OCI-LY3 (cell line): ENCODE measurements around the gene GARRE1.

Source experiments
- H2AFZ ChIP-seq: fragments of 200-600, 300-600 bp; shearing (Covaris generic); 2 replicates; pipeline ENCODE4 v1.6.0; 2014; ENCODE audit warnings: antibody characterized with exemption, low read depth, low read length
- H3K27ac ChIP-seq: fragments of 200-600, 300-600 bp; sonication (generic); 2 replicates; pipeline ENCODE4 v1.5.1; 2014; ENCODE audit warnings: mild to moderate bottlenecking, low read length, moderate library complexity, mixed read lengths
- H3K27me3 ChIP-seq: fragments of 200-600, 300-600 bp; sonication (generic); 2 replicates; pipeline ENCODE4 v1.6.1; 2014; ENCODE audit warnings: low read depth, low read length, mixed read lengths
- H3K36me3 ChIP-seq: fragments of 200-600, 300-600 bp; sonication (generic); replicated peaks from 2 replicates; pipeline ENCODE3; 2014; ENCODE audit warnings: low read depth, low read length, mixed read lengths
- H3K4me1 ChIP-seq: fragments of 300-600, 200-600 bp; sonication (generic); 2 replicates; pipeline ENCODE4 v1.6.1; 2014; ENCODE audit warnings: low read length, mixed read lengths
- H3K4me2 ChIP-seq: fragments of 200-600, 300-600 bp; sonication (generic); 2 replicates; pipeline ENCODE4 v1.6.1; 2014; ENCODE audit warnings: low read length, mixed read lengths
- H3K4me3 ChIP-seq: fragments of 300-600, 200-600 bp; sonication (generic); 2 replicates; pipeline ENCODE4 v1.5.1; 2014; ENCODE audit warnings: antibody characterized with exemption, mild to moderate bottlenecking, low read length, moderate library complexity
- H3K79me2 ChIP-seq: fragments of 300-600, 200-600 bp; shearing (Covaris generic); 2 replicates; pipeline ENCODE4 v1.6.1; 2014; ENCODE audit warnings: mild to moderate bottlenecking, low read length, mixed read lengths
- H3K9ac ChIP-seq: fragments of 300-600, 200-600 bp; shearing (Covaris generic); 2 replicates; pipeline ENCODE4 v1.6.0; 2014; ENCODE audit warnings: mild to moderate bottlenecking, low read length, moderate library complexity
- H3K9me3 ChIP-seq: fragments of 200-600, 300-600 bp; shearing (Covaris generic); 2 replicates; pipeline ENCODE4 v1.6.1; 2014; ENCODE audit warnings: low read length, mixed read lengths; ENCODE audit not compliant: insufficient read depth
- H4K20me1 ChIP-seq: fragments of 200-600, 300-600 bp; sonication (generic); 2 replicates; pipeline ENCODE4 v1.6.1; 2016; ENCODE audit warnings: low read length, mixed read lengths; ENCODE audit not compliant: insufficient read depth
- EZH2phosphoT487 ChIP-seq: fragments of 200-600 bp; shearing (Covaris generic); IDR thresholded peaks from 2 replicates; pipeline ENCODE4 v1.6.1; 2018; ENCODE audit warnings: antibody characterized with exemption, mixed run types, low read depth
- TF ChIP-seq, protein P1 (sequence below): fragments of 200-600, 300-600 bp; sonication (generic); IDR thresholded peaks from 2 replicates; pipeline ENCODE4 v1.5.1; 2014; ENCODE audit warnings: antibody characterized with exemption, low read length, low read depth

GARRE1 gene

DNA sequence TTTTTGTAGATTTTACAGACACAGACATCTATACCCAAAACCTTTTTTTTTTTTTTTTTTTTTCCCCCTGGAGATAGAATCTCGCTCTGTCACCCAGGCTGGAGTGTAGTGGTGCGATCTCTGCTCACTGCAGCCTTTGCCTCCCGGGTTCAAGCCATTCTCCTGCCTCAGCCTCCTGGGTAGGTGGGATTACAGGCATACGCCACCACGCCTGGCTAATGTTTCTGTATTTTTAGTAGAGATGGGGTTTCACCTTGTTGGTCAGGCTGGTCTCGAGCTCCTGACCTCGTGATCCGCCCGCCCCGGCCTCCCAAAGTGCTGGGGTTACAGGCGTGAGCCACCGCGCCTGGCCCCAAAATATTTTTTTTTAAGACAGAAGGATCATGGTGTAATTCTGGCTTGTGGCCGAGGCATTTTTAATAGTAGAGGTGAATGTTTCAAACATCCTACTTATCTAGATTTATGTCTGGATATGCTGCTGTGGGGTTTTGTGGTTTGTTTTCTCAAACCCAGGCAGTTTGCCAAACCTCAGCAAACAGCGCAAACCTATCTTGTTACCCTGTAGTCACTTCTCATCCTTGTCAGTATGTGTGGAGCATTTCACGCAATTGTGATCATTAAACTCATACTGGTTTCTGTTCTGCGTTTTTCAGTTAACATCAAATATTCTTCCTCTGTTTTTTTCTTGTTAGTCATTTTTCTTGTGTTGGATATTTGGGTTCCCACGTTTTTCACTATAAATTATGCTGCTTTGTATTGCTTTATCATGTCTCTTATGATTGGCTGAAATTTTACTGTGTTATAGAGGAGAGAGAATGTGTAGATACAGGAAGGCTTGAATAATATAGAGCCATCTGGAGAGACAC is 36.2 kb upstream of the GARRE1 start:
- H3K4me1 ChIP-seq, result peaks cover 12% of the 10 kb centered on the region
- peaks cover 38% of the 10 kb centered on the region for H3K79me2 ChIP-seq
- H3K4me3 ChIP-seq, result no peak overlapping the region
- H2AFZ ChIP-seq, result no peak overlapping the region
- peaks cover 19% of the 10 kb centered on the region for H4K20me1 ChIP-seq
- TF ChIP-seq, protein P1, sequence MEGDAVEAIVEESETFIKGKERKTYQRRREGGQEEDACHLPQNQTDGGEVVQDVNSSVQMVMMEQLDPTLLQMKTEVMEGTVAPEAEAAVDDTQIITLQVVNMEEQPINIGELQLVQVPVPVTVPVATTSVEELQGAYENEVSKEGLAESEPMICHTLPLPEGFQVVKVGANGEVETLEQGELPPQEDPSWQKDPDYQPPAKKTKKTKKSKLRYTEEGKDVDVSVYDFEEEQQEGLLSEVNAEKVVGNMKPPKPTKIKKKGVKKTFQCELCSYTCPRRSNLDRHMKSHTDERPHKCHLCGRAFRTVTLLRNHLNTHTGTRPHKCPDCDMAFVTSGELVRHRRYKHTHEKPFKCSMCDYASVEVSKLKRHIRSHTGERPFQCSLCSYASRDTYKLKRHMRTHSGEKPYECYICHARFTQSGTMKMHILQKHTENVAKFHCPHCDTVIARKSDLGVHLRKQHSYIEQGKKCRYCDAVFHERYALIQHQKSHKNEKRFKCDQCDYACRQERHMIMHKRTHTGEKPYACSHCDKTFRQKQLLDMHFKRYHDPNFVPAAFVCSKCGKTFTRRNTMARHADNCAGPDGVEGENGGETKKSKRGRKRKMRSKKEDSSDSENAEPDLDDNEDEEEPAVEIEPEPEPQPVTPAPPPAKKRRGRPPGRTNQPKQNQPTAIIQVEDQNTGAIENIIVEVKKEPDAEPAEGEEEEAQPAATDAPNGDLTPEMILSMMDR, result no peak
- TF ChIP-seq EZH2phosphoT487, result no peak
- no peaks in the 10 kb centered on the region for H3K9me3 ChIP-seq
- H3K27ac ChIP-seq, result peak overlapping the region; percentile 34
- 0 out of 2 replicates have a peak overlapping the region, but pooled peaks have one; percentile 3 for H3K4me2 ChIP-seq
- no peaks in the 10 kb centered on the region for H3K27me3 ChIP-seq
- H3K36me3 ChIP-seq, result peaks cover 54% of the 10 kb centered on the region
- no peak overlapping the region for H3K9ac ChIP-seq

DNA sequence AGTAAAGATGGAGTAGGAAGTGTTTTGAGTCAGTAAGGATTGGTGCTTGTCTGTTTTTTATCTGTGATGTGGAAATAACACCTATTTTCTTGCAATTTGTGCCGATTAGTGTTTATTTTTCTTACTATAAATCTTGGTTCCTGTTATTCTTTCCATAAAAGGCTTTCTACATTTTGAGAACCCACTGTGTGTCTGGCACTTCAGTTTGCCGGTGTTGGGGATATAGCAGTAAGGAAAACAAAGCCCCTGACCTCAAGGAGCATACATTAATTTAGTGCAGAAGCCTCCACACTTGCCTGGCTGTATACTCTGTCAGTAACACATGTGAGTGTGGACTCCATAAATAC is 35.6 kb upstream of the GARRE1 start:
- TF ChIP-seq, protein P1, result no peak
- TF ChIP-seq EZH2phosphoT487, result no peak
- peaks cover 56% of the 10 kb centered on the region for H3K36me3 ChIP-seq
- no peak overlapping the region for H3K9ac ChIP-seq
- H3K4me1 ChIP-seq, result peaks cover 12% of the 10 kb centered on the region
- H3K79me2 ChIP-seq, result peaks cover 36% of the 10 kb centered on the region
- H2AFZ ChIP-seq, result no peak overlapping the region
- H3K27ac ChIP-seq, result peak overlapping the region; percentile 34
- no peaks in the 10 kb centered on the region for H3K27me3 ChIP-seq
- no peak overlapping the region for H3K4me3 ChIP-seq
- no peak overlapping the region for H3K4me2 ChIP-seq
- peaks cover 19% of the 10 kb centered on the region for H4K20me1 ChIP-seq
- H3K9me3 ChIP-seq, result no peaks in the 10 kb centered on the region

DNA sequence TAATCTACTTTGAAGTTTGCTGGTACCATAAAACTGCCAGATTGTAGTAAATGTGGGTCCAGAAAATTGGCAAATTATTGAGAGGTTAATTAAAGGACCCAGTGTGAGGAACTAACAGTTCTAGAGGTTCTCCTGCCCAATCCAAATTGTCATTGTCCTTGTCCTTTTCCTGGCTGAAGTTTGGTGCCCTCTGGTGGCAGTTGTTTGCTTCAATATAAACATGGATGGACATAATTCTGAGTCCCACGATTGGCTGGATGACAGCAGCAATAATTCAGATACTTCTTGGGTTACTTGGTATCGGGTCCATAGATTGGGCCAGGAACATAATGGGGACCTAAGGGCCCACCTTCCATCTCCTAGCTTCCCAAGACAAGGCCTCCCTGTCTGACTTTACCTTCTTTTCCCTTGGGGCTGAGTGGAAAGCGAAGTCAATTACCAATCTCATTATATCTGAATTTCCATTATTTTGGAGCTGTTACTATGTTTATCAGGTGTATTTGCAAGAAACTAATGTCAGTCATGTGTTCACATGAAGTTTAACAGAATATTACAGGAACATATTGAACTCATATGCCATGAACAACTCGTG is 33.8 kb upstream of the GARRE1 start:
- H3K27ac ChIP-seq, result no peak overlapping the region
- H3K4me2 ChIP-seq, result no peak overlapping the region
- no peaks in the 10 kb centered on the region for H3K9me3 ChIP-seq
- H3K36me3 ChIP-seq, result peaks cover 65% of the 10 kb centered on the region
- H2AFZ ChIP-seq, result no peak overlapping the region
- no peak for TF ChIP-seq EZH2phosphoT487
- TF ChIP-seq, protein P1, result peak; percentile 83
- no peaks in the 10 kb centered on the region for H3K27me3 ChIP-seq
- H3K4me3 ChIP-seq, result no peak overlapping the region
- peaks cover 25% of the 10 kb centered on the region for H3K4me1 ChIP-seq
- H4K20me1 ChIP-seq, result peaks cover 25% of the 10 kb centered on the region
- no peak overlapping the region for H3K9ac ChIP-seq
- H3K79me2 ChIP-seq, result peaks cover 39% of the 10 kb centered on the region

DNA sequence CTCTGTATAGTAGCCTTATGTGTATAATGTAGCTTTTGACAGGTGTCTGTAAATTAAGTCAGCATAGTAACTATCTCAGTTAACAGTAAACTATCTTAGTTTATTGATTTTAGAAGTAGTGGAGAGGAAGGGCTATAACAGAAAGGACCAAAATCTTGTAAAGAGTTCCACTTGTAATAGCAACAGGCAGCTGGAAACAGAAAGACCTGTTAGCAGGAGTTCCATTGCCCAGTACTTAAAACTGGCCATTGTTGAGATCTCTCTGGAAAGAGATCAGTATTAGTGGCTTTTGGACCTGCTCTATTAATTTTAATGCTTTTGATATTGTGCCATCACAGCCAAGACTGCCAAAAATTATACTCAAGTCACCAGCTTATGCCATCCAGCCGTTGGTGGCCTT is 32.0 kb upstream of the GARRE1 start:
- Histone ChIP-seq H3K9ac (no peak overlapping the region), H3K9me3 (no peaks in the 10 kb centered on the region), H3K4me3 (no peak overlapping the region), H4K20me1 (peaks cover 33% of the 10 kb centered on the region), H2AFZ (no peak overlapping the region), H3K79me2 (peaks cover 32% of the 10 kb centered on the region), H3K27me3 (no peaks in the 10 kb centered on the region), H3K27ac (no peak overlapping the region), H3K36me3 (peaks cover 73% of the 10 kb centered on the region), H3K4me1 (peaks cover 25% of the 10 kb centered on the region), H3K4me2 (no peak overlapping the region)
- TF ChIP-seq, protein P1, result no peak
- no peak for TF ChIP-seq EZH2phosphoT487
